HCT116 (cell line): Measurements from ENCODE around the gene KIF26A. TPM values are rescaled to one million over a fixed set of nuclear protein-coding genes. Genes with fewer than 3 reads are reported as not detected.

Experiments used
- ATAC-seq: fragments of 200-7000 bp; cut with Tn5 transposase; 2 replicates; pipeline ENCODE4 v1.9.1; 2020; ENCODE audit warnings: mild to moderate bottlenecking, moderate library complexity
- BruUV-seq: library from RNA; stranded (reverse); fragments of 400-500 nt; replicated peaks from 2 replicates; lab custom pipeline; 2021; lab: Mats Ljungman, UMichigan
- CTCF ChIA-PET: fragments of 300-600 bp; sonication (Branson Sonifier 250); formaldehyde crosslinking; loops from one replicate; lab custom pipeline; 2021; ENCODE audit warnings: antibody characterized with exemption; lab: Charles Lee
- POLR2A ChIA-PET: fragments of 300-600, 350-600 bp; sonication (Branson Sonifier 250); formaldehyde crosslinking; loops from one replicate; lab custom pipeline; 2021; ENCODE audit warnings: antibody characterized with exemption; lab: Charles Lee
- RAD21 ChIA-PET, 2 experiments: fragments of 300-600 bp; sonication (Branson Sonifier 250); formaldehyde crosslinking; loops; one replicate each; lab custom pipeline; 2023; ENCODE audit warnings: low total read pairs in 2 of 2; ENCODE audit not compliant: uncharacterized antibody in 2 of 2, unreplicated experiment in 2 of 2, low non-redundant PET in 1 of 2; lab: Charles Lee
- DNase-seq: peaks from one replicate; pipeline ENCODE4 v3.0.0-alpha.2; 2010; ENCODE audit warnings: low read depth, low spot score
- H2AFZ ChIP-seq: fragments of 200-600 bp; shearing (Covaris generic), sonication (generic); 2 replicates; pipeline ENCODE4 v1.6.1; 2017; ENCODE audit warnings: low read depth, mixed run types, mixed read lengths, antibody characterized with exemption, low read length; ENCODE audit not compliant: poor library complexity, severe bottlenecking
- H3K27ac ChIP-seq: 2 replicates; pipeline ENCODE4 v1.5.1; 2012; ENCODE audit warnings: low read depth, low read length
- H3K27me3 ChIP-seq: fragments of 200-600 bp; sonication (generic); 2 replicates; pipeline ENCODE4 v1.6.1; 2016; ENCODE audit warnings: mixed run types, low read length, mixed read lengths; ENCODE audit not compliant: insufficient read depth
- H3K36me3 ChIP-seq, 2 experiments: fragments of 200-500 bp in 1 of 2; fragments of 200-600 bp in 1 of 2; sonication (Bioruptor generic) in 1 of 2; sonication (generic) in 1 of 2; 2 replicates each; pipeline versions ENCODE4 v1.5.1 to v1.6.1; 2014 to 2016; ENCODE audit warnings: low read length in 2 of 2, inconsistent platforms in 1 of 2, mixed read lengths in 1 of 2, mixed run types in 1 of 2; ENCODE audit not compliant: insufficient read depth in 2 of 2, control insufficient read depth in 1 of 2
- H3K4me1 ChIP-seq, 2 experiments: fragments of 200-600 bp in 1 of 2; sonication (generic) in 1 of 2; 2 replicates each; pipeline versions ENCODE4 v1.5.1 to v1.6.1; 2012 to 2017; ENCODE audit warnings: low read length in 2 of 2, inconsistent platforms in 1 of 2, mild to moderate bottlenecking in 1 of 2, mixed read lengths in 1 of 2, mixed run types in 1 of 2, moderate library complexity in 1 of 2; ENCODE audit not compliant: insufficient read depth in 2 of 2, control insufficient read depth in 1 of 2
- H3K4me2 ChIP-seq: fragments of 200-600 bp; sonication (generic); 2 replicates; pipeline ENCODE4 v1.6.1; 2017; ENCODE audit warnings: mixed run types, low read length, mixed read lengths
- H3K4me3 ChIP-seq, 2 experiments: fragments of 200-600 bp in 1 of 2; sonication (generic) in 1 of 2; replicated peaks in 1 of 2; 2 replicates each; pipeline ENCODE4 v1.5.1; 2011 to 2016; ENCODE audit warnings: low read length in 2 of 2, control low read depth in 1 of 2, low read depth in 1 of 2, mild to moderate bottlenecking in 1 of 2, mixed read lengths in 1 of 2, mixed run types in 1 of 2
- H3K79me2 ChIP-seq: fragments of 200-600 bp; sonication (generic); 2 replicates; pipeline ENCODE4 v1.6.1; 2017; ENCODE audit warnings: mild to moderate bottlenecking, mixed run types, low read length, moderate library complexity, mixed read lengths; ENCODE audit not compliant: insufficient read depth
- H3K9ac ChIP-seq: fragments of 200-600 bp; sonication (generic); 2 replicates; pipeline ENCODE4 v1.6.1; 2016; ENCODE audit warnings: low read length, mixed read lengths
- H3K9me2 ChIP-seq: fragments of 200-600 bp; sonication (generic), shearing (Covaris generic); 2 replicates; pipeline ENCODE4 v1.6.1; 2017; ENCODE audit warnings: mixed run types, mild to moderate bottlenecking, moderate library complexity; ENCODE audit not compliant: insufficient read depth
- H3K9me3 ChIP-seq, 2 experiments: fragments of 200-500 bp in 1 of 2; fragments of 200-600 bp in 1 of 2; sonication (Bioruptor generic) in 1 of 2; sonication (generic) in 1 of 2; 2 replicates each; pipeline ENCODE4 v1.6.1; 2014 to 2017; ENCODE audit warnings: low read length in 2 of 2, mixed read lengths in 2 of 2, inconsistent platforms in 1 of 2, low read depth in 1 of 2, mild to moderate bottlenecking in 1 of 2, mixed run types in 1 of 2, moderate library complexity in 1 of 2; ENCODE audit not compliant: control insufficient read depth in 1 of 2, insufficient read depth in 1 of 2
- H4K20me1 ChIP-seq: fragments of 200-600 bp; sonication (generic), shearing (Covaris generic); 2 replicates; pipeline ENCODE4 v1.6.1; 2017; ENCODE audit warnings: mixed run types, mild to moderate bottlenecking, moderate library complexity; ENCODE audit not compliant: insufficient read depth
- ATF3 ChIP-seq: IDR thresholded peaks from 2 replicates; pipeline ENCODE4 v1.6.1; 2012
- EGR1 ChIP-seq: IDR thresholded peaks from 2 replicates; pipeline ENCODE4 v1.6.1; 2012; ENCODE audit warnings: low read depth
- EZH2phosphoT487 ChIP-seq: fragments of 200-600 bp; IDR thresholded peaks from 2 replicates; pipeline ENCODE4 v1.6.1; 2018; ENCODE audit warnings: antibody characterized with exemption, borderline replicate concordance
- JUND ChIP-seq: IDR thresholded peaks from 2 replicates; pipeline ENCODE4 v1.6.1; 2012
- POLR2A ChIP-seq: IDR thresholded peaks from 2 replicates; pipeline ENCODE4 v1.7.0; 2011; ENCODE audit warnings: borderline replicate concordance; ENCODE audit not compliant: insufficient read depth, insufficient read length; ENCODE audit errors: extremely low read depth
- RAD21 ChIP-seq: IDR thresholded peaks from 2 replicates; pipeline ENCODE4 v1.6.1; 2012; ENCODE audit warnings: low read depth, mild to moderate bottlenecking
- REST ChIP-seq: IDR thresholded peaks from 2 replicates; pipeline ENCODE4 v1.6.1; 2012; ENCODE audit warnings: low read depth
- SIN3A ChIP-seq: IDR thresholded peaks from 2 replicates; pipeline ENCODE4 v1.6.1; 2012; ENCODE audit warnings: low read depth
- SP1 ChIP-seq: IDR thresholded peaks from 2 replicates; pipeline ENCODE4 v1.6.1; 2012; ENCODE audit warnings: low read depth
- YY1 ChIP-seq: IDR thresholded peaks from 2 replicates; pipeline ENCODE4 v1.6.1; 2011; ENCODE audit warnings: low read length, low read depth, moderate library complexity, mild to moderate bottlenecking; ENCODE audit not compliant: insufficient replicate concordance; ENCODE audit errors: extremely low read depth
- ZBTB33 ChIP-seq: IDR thresholded peaks from 2 replicates; pipeline ENCODE4 v1.6.1; 2011; ENCODE audit warnings: mild to moderate bottlenecking, low read length, moderate library complexity; ENCODE audit not compliant: insufficient replicate concordance; ENCODE audit errors: extremely low read depth
- ZFX ChIP-seq: fragments of 450-650 bp; IDR thresholded peaks from 2 replicates; pipeline ENCODE4 v1.6.1; 2017
- ZNF274 ChIP-seq: fragments of 200-500 bp; sonication (Bioruptor generic); IDR thresholded peaks from 2 replicates; pipeline ENCODE4 v1.6.1; 2014; ENCODE audit warnings: mild to moderate bottlenecking, low read depth, low read length, inconsistent platforms
- intact Hi-C: fragments of 100-400 bp; cut with micrococcal nuclease; formaldehyde crosslinking; loops from 2 replicates; pipeline ENCODE4 v1.10.0; 2022
- total RNA-seq: library from RNA; stranded (reverse); gene quantifications from one replicate; pipeline ENCODE4 v1.2.1, GENCODE V29; 2021; ENCODE audit not compliant: unreplicated experiment

Gene KIF26A
- total RNA-seq, 1 experiment from 2014 or later, result 10.2 TPM

GRCh38 chr14:104205781-104206180 is 67.4 kb downstream of the KIF26A start:
- H3K4me2 ChIP-seq, result no peak overlapping the region
- DNase-seq, result no peak
- intact Hi-C loops, result no loop called here
- H4K20me1 ChIP-seq, result no peaks in the 10 kb centered on the region
- no peaks in the 10 kb centered on the region for H3K27me3 ChIP-seq
- H3K4me1 ChIP-seq, result no peaks in the 10 kb centered on the region
- RAD21 ChIA-PET, result no interaction called here
- no peaks in the 10 kb centered on the region for H3K79me2 ChIP-seq
- POLR2A ChIA-PET, result no interaction called here
- no peak overlapping the region for H3K27ac ChIP-seq
- H3K9me2 ChIP-seq, result no peaks in the 10 kb centered on the region
- no peaks in the 10 kb centered on the region for H3K36me3 ChIP-seq
- TF ChIP-seq EZH2phosphoT487, result no peak
- TF ChIP-seq ZNF274, result no peak
- TF ChIP-seq RAD21, result no peak
- TF ChIP-seq ZBTB33, result no peak
- TF ChIP-seq SP1, result no peak
- TF ChIP-seq EGR1, result no peak
- no peak for TF ChIP-seq REST
- no peak for TF ChIP-seq ZFX
- TF ChIP-seq POLR2A, result no peak
- no peak for TF ChIP-seq SIN3A
- TF ChIP-seq ATF3, result no peak
- TF ChIP-seq JUND, result no peak
- no peak for TF ChIP-seq YY1
- H3K9me3 ChIP-seq, result no peaks in the 10 kb centered on the region
- H2AFZ ChIP-seq, result no peak overlapping the region
- no TSS peak for BruUV-seq
- CTCF ChIA-PET, result no interaction called here
- H3K9ac ChIP-seq, result no peak overlapping the region
- H3K4me3 ChIP-seq, result no peak overlapping the region
- ATAC-seq, result no peak
